Measurements from ENCODE around the gene CXCR4.

CXCR4 gene

GRCh38 chr2:136128366-136128765 is 10.4 kb upstream of the CXCR4 start:
- Histone ChIP-seq H3K79me2 (ENCODE audit: control insufficient read depth, low read length) (no peaks in the 10 kb centered on the region), H3K27me3 (ENCODE audit: control insufficient read depth, low read length) (peaks cover 11% of the 10 kb centered on the region), H4K20me1 (ENCODE audit: control insufficient read depth, insufficient read depth, low read depth, low read length) (no peaks in the 10 kb centered on the region), H3K27ac (ENCODE audit: low read depth, low read length) (no peak overlapping the region), H3K9me3 (ENCODE audit: control insufficient read depth, insufficient read depth, low read length) (no peaks in the 10 kb centered on the region), H3K36me3 (ENCODE audit: control insufficient read depth, low read length) (no peaks in the 10 kb centered on the region; the same call in 1 of the 2 replicates), H3K4me1 (ENCODE audit: control insufficient read depth, low read length) (peaks cover 95% of the 10 kb centered on the region), H3K4me3 (ENCODE audit: low read length) (no peak overlapping the region), H3K9me2 (replicated peaks; ENCODE audit: control insufficient read depth, low read length) (no peaks in the 10 kb centered on the region), H3F3A (ENCODE audit: control insufficient read depth, insufficient read depth) (peaks cover 22% of the 10 kb centered on the region), H3K4me2 (ENCODE audit: low read length) (no peak overlapping the region)
- TF ChIP-seq EZH2phosphoT487 (IDR thresholded peaks at IDR 0.05; ENCODE audit: borderline replicate concordance, low read length) (no peak), CTCF (IDR thresholded peaks at IDR 0.05; ENCODE audit: low read depth, low read length, poor library complexity, severe bottlenecking) (no peak)

GRCh38 chr2:136127356-136127755 is 9.4 kb upstream of the CXCR4 start:
- H3K36me3 ChIP-seq (ENCODE audit: control insufficient read depth, low read length) = no peaks in the 10 kb centered on the region; the same call in 1 of the 2 replicates
- TF ChIP-seq CTCF (IDR thresholded peaks at IDR 0.05; ENCODE audit: low read depth, low read length, poor library complexity, severe bottlenecking) = no peak
- TF ChIP-seq EZH2phosphoT487 (IDR thresholded peaks at IDR 0.05; ENCODE audit: borderline replicate concordance, low read length) = no peak
- no peak overlapping the region for H3K4me3 ChIP-seq (ENCODE audit: low read length)
- H3F3A ChIP-seq (ENCODE audit: control insufficient read depth, insufficient read depth) = peaks cover 15% of the 10 kb centered on the region
- no peak overlapping the region for H3K27ac ChIP-seq (ENCODE audit: low read depth, low read length)
- no peaks in the 10 kb centered on the region for H3K79me2 ChIP-seq (ENCODE audit: control insufficient read depth, low read length)
- peaks cover 93% of the 10 kb centered on the region for H3K4me1 ChIP-seq (ENCODE audit: control insufficient read depth, low read length)
- 0 out of 2 replicates have a peak overlapping the region, but pooled peaks have one; percentile 5 for H3K4me2 ChIP-seq (ENCODE audit: low read length)
- H3K27me3 ChIP-seq (ENCODE audit: control insufficient read depth, low read length) = peaks cover 11% of the 10 kb centered on the region
- no peaks in the 10 kb centered on the region for H4K20me1 ChIP-seq (ENCODE audit: control insufficient read depth, insufficient read depth, low read depth, low read length)
- H3K9me3 ChIP-seq (ENCODE audit: control insufficient read depth, insufficient read depth, low read length) = no peaks in the 10 kb centered on the region
- no peaks in the 10 kb centered on the region for H3K9me2 ChIP-seq (replicated peaks; ENCODE audit: control insufficient read depth, low read length)

- Histone ChIP-seq H3K9me2 (replicated peaks; ENCODE audit: control insufficient read depth, low read length) (no peaks in the 10 kb centered on the region), H3K36me3 (ENCODE audit: control insufficient read depth, low read length) (no peaks in the 10 kb centered on the region), H3K4me3 (ENCODE audit: low read length) (no peak overlapping the region), H3K27ac (ENCODE audit: low read depth, low read length) (no peak overlapping the region), H3K27me3 (ENCODE audit: control insufficient read depth, low read length) (peaks cover 11% of the 10 kb centered on the region), H3K4me1 (ENCODE audit: control insufficient read depth, low read length) (peaks cover 93% of the 10 kb centered on the region), H3F3A (ENCODE audit: control insufficient read depth, insufficient read depth) (peaks cover 10% of the 10 kb centered on the region), H3K9me3 (ENCODE audit: control insufficient read depth, insufficient read depth, low read length) (no peaks in the 10 kb centered on the region), H4K20me1 (ENCODE audit: control insufficient read depth, insufficient read depth, low read depth, low read length) (no peaks in the 10 kb centered on the region), H3K4me2 (ENCODE audit: low read length) (peak overlapping the region; percentile 42; the same call in 1 of the 2 replicates), H3K79me2 (ENCODE audit: control insufficient read depth, low read length) (no peaks in the 10 kb centered on the region)
- TF ChIP-seq EZH2phosphoT487 (IDR thresholded peaks at IDR 0.05; ENCODE audit: borderline replicate concordance, low read length) (no peak; the same call in 1 of the 2 replicates), CTCF (IDR thresholded peaks at IDR 0.05; ENCODE audit: low read depth, low read length, poor library complexity, severe bottlenecking) (no peak)
Measured at GRCh38 chr2:136126421-136126926, 8.5 kb upstream of the CXCR4 start.

Data from DOHH2 (cell line).